CD4-positive, alpha-beta T cell treated with Interleukin-17A for 4 hours (primary cell): Measurements from ENCODE around the gene MRPL51.
"Not testable (repeated sequence)": the region's sequence is repeated elsewhere in the genome, so short reads cannot be mapped to it uniquely, and the experiment has no call there.

Experiments
- DNase-seq: peaks from one replicate; pipeline ENCODE4 v3.0.0-alpha.2; 2020; ENCODE audit warnings: mixed read lengths

Gene MRPL51

DNA sequence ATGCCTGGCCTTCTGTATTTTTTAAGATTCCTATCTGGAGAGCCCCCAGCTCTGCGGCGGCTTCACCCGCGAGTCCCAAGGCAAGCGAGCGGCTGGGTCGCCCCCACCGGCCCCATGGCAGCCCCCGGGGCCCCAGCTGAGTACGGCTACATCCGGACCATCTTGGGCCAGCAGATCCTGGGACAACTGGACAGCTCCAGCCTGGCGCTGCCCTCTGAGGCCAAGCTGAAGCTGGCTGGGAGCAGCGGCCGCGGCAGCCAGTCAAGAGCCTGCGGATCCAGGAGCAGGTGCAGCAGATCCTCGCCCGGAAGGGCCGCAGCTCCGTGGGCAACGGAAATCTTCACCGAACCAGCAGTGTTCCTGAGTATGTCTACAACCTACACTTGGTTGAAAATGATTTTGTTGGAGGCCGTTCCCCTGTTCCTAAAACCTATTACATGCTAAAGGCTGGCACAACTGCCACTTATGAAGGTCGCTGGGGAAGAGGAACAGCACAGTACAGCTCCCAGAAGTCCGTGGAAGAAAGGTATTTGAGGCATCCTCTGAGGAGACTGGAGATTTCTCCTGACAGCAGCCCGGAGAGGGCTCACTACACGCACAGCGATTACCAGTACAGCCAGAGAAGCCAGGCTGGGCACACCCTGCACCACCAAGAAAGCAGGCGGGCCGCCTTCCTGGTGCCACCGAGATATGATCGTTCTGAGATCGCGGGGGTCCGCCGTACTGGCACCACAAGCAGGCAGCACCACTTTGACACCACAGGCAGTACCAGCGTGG, 15.3 kb downstream of the MRPL51 start:
- not testable (repeated sequence) for DNase-seq

DNA sequence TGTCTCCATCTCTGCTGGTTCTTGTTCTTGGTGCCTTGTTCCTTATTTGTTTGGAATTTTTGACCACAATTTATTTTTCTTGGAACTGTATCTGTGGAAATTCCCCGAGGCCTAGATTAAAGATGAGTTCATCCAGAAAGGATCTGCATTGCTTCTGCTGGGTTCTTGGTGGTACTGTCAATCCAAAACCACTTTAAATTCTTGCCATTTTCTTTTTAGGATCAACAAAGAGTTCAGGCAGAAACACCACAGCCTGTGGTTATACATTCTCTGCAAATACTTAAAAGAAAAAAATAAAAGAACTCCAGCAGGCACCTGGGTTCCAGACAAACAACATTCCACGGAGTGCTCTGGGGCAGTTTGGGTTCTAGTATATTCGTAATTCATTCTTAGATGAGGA, 16.6 kb downstream of the MRPL51 start:
- DNase-seq = no peak

DNA sequence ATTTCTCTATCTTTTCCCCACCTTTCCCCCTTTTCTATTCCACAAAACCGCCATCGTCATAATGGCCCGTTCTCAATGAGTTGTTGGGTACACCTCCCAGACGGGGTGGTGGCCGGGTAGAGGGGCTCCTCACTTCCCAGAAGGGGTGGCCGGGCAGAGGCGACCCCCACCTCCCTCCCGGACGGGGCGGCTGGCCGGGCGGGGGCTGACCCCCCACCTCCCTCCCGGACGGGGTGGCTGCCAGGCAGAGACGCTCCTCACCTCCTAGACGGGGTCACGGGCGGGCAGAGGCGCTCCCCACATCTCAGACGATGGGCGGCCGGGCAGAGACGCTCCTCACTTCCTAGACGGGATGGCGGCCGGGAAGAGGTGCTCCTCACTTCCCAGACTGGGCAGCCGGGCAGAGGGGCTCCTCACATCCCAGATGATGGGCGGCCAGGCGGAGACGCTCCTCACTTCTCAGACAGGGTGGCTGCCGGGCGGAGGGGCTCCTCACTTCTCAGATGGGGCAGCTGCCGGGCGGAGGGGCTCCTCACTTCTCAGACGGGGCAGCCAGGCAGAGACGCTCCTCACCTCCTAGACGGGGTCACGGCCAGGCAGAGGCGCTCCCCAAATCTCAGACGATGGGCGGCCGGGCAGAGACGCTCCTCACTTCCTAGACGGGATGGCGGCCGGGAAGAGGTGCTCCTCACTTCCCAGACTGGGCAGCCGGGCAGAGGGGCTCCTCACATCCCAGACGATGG, 17.7 kb downstream of the MRPL51 start:
- not testable (repeated sequence) for DNase-seq

DNA sequence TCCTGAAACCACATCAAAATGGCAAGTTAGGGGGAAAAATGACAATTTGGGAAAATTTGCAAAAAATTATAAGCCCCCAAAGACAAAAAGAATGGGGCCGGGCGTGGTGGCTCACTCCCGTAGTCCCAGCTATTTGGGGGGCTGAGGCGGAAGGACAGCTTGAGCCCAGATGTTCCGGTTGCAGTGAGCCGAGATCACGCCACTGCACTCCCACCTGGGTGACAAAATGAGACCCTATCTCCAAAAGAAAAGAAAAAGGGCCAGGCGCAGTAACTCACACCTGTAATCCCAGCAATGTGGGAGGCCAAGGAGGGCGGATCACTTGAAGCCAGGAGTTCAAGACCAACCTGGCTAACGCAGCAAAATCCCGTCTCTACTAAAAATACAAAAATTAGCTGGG, 20.6 kb downstream of the MRPL51 start:
- no peak for DNase-seq

DNA sequence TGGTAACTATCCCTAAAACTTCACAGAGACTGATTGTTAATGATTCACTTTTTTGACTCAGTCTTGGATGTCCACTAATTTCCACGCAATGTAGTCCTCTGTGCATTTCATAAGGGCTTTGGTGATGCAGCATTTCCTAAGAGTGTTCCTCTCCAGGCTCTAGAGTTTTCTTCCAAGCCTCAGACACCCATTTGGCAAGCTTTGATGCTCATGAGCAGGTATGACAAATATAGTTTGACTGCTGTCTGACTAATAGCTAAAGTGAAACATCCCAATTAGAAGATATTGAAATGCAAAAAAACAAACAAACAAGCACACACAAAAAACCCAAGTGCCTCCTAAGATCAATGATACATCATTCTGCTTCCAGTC, 21.1 kb downstream of the MRPL51 start:
- no peak for DNase-seq

DNA sequence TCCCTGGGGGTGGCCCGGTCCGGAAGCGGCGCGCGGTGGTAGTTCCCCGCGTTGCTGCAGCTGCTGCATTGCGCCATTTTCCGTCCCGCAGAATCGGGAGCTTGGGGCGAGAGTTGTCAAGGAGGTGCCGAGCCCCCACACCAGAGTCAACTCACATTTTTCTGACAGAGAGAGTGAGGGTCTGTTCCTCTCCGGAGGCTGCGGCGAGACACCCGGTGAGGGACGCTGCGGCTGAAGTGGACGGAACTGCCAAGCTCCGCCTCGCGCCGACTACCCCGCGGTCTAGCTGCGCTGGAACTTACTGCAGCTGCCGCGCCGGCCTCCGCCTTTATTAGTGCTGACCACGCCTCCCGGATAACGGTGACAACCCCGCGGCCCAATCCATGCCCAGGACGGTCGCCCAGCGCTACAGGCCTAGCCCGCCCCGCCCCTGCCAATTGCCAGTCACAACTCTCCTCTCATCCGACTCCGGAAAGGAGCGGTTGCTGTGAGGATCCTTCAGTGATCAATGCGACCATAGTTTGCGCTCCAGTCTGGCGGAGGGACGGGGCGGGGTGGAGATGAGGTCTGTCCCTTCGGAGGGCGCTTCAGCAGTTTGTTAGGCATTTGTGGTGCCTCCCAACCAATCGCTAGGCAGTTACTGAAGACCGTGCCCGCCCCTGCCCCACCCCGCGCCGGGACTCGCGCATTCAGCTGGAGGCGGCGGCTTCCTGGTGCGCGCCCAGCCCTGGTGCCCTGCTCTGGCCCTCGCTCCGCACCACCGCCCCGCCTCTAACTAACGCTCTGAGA, 22.5 kb downstream of the MRPL51 start, which contains the start of gene VAMP1:
Gene VAMP1, minus strand, starts transcription at position 303 of the 789 bp plus-strand sequence. Its CDS starts 146 bp downstream, at position 157.
- peak; percentile 99 for DNase-seq

DNA sequence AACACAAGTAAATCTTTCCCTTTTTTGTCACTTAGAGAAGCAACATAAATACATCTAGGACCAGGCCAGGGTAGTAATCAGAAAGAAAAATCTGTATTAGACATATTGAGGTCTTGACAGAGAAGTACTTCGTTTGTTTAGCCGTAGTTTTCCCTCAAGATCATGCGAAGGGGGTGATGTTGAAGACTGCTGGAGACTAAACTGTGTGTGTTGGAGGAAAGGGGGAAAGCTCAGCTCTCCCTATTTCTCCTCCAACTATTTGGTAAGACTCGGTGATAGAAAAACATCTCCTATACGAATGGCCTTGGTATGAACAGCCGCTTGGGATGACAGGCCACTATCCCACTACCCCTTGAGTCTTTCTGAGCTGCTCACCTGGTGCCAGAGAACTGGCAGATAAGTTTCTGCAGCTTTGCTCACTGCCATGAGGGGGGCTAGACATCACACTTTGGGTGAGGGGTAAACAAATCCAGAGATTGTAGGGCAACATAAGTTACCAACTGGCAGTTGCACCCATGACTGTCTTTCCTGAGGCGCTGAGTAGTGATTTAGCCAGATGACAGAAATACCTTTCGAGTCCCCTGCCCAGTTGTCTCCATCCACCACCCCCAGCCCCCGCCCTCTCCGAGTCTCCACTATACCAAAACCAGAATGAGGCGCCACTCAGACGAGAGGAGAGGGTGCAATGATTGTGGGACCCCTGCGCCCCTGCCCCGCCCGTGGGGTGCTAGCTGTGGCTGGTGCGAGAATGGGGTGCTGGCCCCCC, 23.3 kb downstream of the MRPL51 start:
- no peak for DNase-seq

DNA sequence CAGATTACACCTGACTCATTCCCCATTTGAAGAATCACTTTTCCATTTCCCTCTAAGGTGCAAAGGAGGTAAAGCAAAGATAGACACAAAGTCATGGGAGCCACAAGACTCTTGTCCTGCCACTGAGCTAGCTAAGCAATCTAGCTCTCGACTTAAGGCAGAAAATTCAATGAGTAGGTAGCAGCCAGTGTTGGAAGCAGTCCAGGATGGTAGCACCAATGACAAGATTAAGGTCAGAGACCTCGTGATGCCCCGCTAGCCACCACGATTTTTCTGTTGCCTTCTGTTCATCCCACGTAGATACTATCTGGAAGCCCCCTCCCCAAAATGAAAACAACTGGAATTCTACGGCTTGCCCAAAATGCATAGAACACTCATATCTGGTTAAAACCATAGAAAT, 24.0 kb downstream of the MRPL51 start:
- peak; percentile 18 for DNase-seq

DNA sequence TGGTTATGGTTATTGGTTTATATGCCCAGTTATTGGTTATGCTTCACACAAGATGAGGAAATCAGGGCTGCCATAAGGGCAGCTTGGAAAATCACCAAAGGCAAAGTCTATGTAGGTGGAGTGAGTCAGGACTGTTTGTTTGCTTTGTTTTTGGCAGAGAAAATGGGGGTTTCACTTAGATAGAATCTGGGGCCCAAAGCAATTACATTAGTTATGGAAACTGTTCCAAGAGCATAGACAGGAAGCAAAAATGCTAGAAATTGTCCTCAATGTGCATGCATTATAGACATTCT, 24.8 kb downstream of the MRPL51 start:
- DNase-seq = no peak

DNA sequence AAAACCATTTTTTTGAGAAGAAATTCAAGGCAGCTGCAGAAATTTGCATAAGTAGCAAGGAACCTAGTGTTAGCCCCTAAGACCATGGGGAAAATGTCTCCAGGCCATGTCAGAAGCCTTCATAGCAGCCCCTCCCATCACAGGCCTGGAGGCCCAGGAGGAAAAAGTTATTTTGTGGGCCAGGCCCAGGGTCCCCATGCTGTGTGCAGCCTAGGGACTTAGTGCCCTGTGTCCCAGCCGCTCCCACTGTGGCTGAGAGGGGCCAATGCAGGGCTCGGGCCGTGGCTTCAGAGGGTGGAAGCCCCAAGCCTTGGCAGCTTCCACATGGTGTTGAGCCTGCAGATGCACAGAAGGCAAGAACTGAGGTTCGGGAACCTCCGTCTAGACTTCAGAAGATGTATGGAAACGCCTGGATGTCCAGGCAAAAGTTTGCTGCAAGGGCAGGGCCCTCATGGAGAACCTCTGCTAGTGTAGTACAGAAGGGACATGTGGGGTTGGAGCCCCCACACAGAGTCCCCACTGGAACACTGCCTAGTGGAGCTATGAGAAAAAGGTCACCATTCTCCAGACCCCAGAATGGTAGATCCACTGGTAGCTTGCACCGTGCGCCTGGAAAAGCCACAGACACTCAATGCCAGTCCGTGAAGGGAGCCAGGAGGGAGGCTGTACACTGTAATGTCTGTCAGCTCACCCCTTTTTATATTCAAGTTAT, 25.3 kb downstream of the MRPL51 start:
- not testable (repeated sequence) for DNase-seq

DNA sequence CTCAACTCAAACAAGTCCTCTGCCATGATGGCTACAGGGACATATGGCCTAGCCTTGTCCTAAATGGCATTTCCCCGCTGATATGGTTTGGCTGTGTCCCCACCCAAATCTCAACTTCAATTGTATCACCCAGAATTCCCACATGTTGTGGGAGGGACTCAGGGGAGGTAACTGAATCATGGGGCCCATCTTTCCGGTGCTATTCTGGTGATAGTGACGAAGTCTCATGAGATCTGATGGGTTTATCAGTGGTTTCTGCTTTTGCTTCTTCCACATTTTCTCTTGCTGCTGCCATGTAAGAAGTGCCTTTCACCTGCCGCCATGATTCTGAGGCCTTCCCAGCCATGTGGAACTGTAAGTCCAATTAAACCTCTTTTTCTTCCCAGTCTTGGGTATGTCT, 26.3 kb downstream of the MRPL51 start:
- not testable (repeated sequence) for DNase-seq

DNA sequence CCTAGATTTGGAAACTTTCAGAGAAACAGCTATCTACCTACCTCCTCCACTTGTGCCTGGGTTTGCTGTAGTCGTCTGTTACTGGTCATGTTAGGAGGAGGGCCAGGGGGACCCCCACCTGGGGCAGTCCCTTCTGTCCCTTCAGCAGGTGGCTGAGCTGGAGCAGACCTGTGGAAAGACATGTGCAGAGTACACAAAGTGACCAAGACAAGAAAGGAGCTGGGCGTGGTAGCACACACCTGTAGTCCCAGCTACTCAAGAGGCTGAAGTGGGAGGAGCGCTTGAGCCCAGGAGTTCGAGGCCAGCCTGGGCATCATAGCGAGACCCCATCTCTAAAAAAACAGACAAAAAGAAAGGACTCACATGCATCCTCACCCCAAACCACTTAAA, 26.9 kb downstream of the MRPL51 start:
- no peak for DNase-seq

DNA sequence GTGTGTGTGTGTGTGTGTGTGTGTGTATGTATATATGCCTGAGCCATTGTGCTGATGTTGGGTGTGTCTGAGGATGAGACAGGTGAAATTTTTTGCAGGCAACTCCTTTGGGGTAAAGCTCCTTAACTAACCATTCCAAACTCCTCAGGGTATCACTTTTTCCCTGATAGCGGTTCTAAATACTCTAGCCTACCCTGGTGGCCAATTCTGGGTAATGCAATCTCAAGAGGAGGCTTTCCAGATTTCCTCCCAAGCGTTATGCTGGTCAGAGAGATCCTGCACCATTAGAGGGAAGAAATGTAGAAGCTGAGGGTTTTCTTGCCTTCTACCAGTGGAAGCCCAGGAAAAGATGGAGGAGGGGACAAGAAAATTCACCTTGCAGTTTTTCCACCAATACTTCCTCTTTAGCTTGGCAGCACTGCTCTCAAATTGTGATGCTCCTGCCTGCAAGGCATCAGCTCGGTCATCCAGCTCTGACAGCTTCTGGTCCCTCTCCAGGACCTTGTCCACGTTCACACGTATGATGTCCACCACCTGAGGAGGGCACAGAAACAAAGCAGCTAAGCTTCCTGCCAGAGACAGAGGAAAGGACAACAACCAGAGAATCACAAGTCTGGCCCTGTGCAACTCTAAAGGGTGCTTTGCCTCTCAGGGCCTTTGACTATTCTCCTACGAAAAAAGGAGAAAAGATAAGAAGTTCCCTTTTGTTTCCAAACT, 27.4 kb downstream of the MRPL51 start:
- peak; percentile 64 for DNase-seq

DNA sequence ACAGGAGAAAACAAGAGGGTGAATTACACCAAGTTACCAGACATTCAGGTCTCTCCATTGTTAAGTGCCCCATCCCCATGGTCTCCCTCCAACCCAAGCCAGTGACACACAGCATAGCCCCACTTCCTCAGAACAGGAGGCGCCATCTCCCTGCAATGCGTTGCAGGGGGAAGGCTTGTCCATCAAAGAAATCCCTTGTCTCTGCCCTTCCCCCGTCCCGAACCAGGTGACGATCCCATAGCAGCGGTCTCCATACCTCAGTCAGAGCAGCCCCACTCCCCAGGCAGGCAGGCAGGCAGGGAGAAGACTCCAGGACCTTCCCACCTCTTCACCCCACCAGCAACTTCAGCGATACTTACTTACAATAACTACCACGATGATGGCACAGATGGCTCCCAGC, 28.5 kb downstream of the MRPL51 start:
- DNase-seq = no peak

DNA sequence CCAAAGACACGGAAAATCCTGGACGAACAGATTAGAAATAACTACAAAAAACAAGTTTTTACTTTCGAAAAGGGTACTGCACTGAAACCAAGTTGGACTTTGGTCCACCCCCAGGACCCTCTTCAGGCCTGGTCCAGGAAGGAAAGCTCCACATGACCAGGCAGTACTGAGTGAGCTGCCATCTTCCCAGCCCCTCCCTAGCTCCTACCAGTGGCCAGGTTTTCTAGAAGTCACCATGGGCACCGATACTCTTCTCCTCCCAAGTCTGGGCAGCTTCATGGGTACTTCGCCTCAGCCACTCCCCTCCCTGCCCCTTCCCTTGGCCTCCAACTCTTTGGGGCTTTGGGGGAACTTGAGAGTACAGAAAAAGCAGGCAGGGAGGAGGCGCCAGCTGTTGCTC, 29.2 kb downstream of the MRPL51 start:
- no peak for DNase-seq

DNA sequence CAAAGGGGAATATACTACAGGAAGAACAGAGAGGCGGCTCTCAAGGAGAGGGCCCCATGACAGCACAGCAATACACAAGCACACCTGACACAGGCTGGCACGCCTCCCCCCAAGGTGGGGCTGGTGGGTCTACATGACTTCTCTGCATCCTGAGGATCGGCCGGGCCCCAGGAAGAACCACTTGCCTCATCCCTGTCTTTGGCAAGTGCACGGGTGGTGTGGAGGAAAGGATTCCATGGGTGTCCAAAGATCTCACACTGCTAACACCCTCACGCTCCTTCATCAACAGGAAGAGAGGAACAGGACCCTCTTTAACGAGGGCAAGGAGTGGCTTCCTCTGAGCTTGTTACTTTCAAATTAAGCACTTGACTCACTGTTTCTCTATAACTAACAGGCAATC, 29.8 kb downstream of the MRPL51 start:
- peak; percentile 74 for DNase-seq

DNA sequence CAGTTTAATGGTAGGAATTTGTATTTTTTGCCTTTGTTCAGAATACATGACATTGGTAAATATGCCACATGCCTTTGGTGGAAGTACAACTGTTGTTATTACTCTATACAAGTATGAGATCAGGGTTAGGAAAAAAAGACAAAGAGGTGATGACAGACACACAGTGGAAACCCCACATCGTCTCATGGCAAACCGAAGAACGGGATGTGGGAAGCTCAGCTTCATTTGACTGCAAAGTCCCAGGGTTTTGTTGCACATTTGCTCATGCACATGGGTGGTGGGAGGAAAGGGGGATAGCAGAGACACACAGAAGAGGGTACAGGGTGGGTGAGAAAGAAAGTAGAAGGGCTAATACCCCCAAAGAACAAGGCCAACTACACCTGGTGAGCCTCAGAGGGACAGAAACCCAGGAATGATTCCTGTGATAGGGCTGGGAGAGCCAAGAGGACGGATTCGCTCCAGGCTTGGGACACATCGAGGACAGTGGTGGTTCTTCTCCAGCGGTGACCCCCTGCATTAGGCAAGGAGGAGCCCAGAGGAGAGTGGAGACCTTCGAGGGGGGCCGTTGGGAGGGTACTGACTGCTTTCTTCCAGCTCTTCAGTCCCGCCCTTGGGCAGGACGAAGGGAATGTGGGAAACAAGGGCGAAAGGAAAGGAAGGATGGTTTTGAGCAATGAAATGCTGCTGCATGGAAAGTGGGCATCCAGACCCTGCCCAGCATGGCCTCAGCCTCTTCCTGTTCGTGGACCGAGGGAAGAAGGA, 30.6 kb downstream of the MRPL51 start:
- peak; percentile 35 for DNase-seq

DNA sequence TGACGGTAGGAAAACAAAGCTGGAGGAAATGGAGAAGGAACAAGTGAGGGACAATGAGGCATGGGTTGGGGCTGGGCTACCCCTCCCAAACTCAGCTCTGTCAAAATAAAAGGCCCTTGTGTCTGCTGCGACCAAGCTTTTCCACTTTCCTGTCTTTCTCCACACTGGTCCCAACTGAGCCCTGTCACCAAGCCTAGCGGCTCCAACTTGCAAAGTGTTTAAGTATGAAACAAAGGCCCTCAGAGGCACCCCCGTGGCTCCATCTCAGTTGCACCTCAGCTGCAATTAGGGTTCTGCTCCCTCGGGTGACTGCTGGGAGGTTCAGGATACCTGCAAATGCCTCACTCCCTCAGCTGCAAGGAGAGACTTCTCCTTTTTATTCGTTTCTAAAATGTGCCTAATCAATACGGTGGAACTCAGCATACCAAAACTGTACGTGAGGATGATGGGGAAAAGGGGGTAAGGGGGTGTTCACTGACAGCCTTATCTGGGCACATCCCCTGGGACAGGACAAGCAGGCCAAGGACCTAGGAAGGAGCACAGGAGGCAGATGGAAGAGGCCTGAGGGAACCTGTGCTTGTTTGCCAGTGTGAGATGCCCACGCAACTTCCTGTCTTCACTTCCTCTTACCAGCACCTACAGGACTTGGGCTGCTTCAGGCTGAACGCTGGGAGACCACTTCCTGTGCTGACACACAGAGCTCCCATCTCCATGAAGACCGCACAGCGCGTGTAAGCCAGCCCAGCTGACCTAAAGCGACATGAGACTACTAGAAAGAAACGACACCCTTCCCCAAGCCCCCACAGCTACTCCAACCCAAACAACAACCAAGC, 31.4 kb downstream of the MRPL51 start:
- peak; percentile 85 for DNase-seq

DNA sequence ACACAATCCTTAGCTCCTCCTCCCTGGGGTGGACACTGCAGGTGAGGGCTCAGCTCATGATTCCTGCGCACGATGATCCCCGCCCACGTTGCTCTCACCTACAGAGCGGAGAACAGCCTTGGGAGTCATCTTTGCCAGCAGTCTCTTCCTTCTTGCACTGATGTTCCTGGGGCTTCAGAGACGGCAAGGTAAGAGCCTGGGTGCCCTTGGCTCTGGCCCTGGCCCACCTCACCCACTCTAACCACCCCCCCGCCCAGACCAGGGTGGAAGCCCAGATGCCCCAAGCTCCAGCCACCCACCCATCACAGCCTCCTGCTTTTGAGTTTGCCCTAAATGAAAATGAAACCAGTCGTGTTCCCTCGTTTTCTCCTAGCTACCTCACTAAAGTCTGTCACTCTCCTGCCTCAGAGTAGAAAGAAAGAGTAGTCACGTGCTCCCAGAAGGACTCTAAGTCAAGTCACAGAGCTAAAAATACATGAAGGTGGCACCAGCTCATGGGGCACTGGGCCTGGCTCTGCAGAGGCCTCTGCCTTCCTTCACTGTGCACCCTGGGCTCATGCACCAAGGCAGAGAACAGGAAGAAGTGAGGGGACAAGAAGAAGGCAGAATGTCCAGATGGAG, 32.2 kb downstream of the MRPL51 start:
- peak; percentile 47 for DNase-seq

DNA sequence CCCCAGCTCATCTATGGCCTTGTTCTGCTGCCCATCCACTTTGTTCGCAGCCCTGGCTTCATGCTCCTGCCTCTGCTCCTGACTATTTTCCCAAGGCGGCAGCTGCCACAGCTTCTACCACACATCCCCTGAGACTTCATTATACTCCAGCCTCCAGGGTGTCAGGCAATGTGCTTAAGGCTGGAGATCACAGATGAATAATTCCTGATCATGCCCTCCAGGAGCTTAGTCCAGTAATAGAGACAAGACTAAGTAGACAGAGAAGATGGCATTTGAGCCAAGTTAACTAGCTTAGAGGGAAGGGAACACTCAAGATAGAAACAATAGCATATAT, 34.1 kb downstream of the MRPL51 start:
- no peak for DNase-seq
